Fibroblast of lung (primary cell): Measurements from ENCODE around the gene SUPT3H.

Experiments used
- CTCF ChIP-seq, 2 donors: IDR thresholded peaks in 1 of 2; conservative IDR thresholded peaks in 1 of 2; 1 replicate in 1 of 2; 2 replicates in 1 of 2; pipeline ENCODE4 v1.5.1; 2011 to 2012; ENCODE audit warnings: low read length in 2 of 2, control low read depth in 1 of 2, inconsistent platforms in 1 of 2, low read depth in 1 of 2, mild to moderate bottlenecking in 1 of 2
- EZH2 ChIP-seq: IDR thresholded peaks from 2 replicates; pipeline ENCODE4 v1.5.1; 2012; ENCODE audit warnings: low read length, control low read depth, mild to moderate bottlenecking; ENCODE audit errors: missing control alignments

GRCh38 chr6:45148711-45149341 is 228.9 kb downstream of the SUPT3H start:
- no peak for TF ChIP-seq CTCF (conservative IDR thresholded peaks at IDR 0.05 in 1 of 2, IDR thresholded peaks at IDR 0.05 in 1 of 2; ENCODE audit: low read depth in 1 of 2, low read length in 2 of 2)
- no peak for TF ChIP-seq EZH2
